ENCODE results near the gene CD2AP. TPM values are rescaled to one million over a fixed set of nuclear protein-coding genes. Genes with fewer than 3 reads are reported as not detected.

The CD2AP gene
- total and polyA plus RNA-seq, 9 of the 15 experiments (the other 6 are each of a cell fraction or from before 2014, with no cell fraction given): 9.4 to 69.7 (median 38.7) TPM

- TF ChIP-seq ILF3 (IDR thresholded peaks at IDR 0.05; ENCODE audit: borderline replicate concordance) (no peak), RCOR1 (IDR thresholded peaks at IDR 0.05; ENCODE audit: borderline replicate concordance in 1 of 2, low read depth in 2 of 2, low read length in 2 of 2) (peak in 1 of 2 experiments; percentile 41; a peak in 1 of 4 replicates), PBX2 (CRISPR knock-in tag; IDR thresholded peaks at IDR 0.05; ENCODE audit: low read depth) (no peak), PBX2 (tag; conservative IDR thresholded peaks at IDR 0.05; ENCODE audit: low read depth) (0 out of 2 replicates have a peak, but pooled peaks have one; percentile 26), DACH1 (IDR thresholded peaks at IDR 0.05; ENCODE audit: partially characterized antibody) (no peak), TBL1XR1 (IDR thresholded peaks at IDR 0.05; ENCODE audit: low read length in 2 of 2) (0 out of 4 replicates have a peak, but pooled peaks of 1 of the 2 experiments have one; percentile 36), NFATC3 (IDR thresholded peaks at IDR 0.05) (0 out of 2 replicates have a peak, but pooled peaks have one; percentile 55), ZNF316 (IDR thresholded peaks at IDR 0.05) (peak; percentile 74), NCOA6 (IDR thresholded peaks at IDR 0.05) (no peak), ARID2 (IDR thresholded peaks at IDR 0.05) (0 out of 2 replicates have a peak, but pooled peaks have one; percentile 24), THRAP3 (IDR thresholded peaks at IDR 0.05; ENCODE audit: borderline replicate concordance) (0 out of 2 replicates have a peak, but pooled peaks have one; percentile 42), EHMT2 (IDR thresholded peaks at IDR 0.05) (peak; percentile 48), EP300 (IDR thresholded peaks at IDR 0.05; ENCODE audit: low read length) (peak; percentile 50; the same call in 1 of the 2 replicates), MCM2 (IDR thresholded peaks at IDR 0.05; ENCODE audit: low read depth) (no peak), NFIC (IDR thresholded peaks at IDR 0.05) (no peak), SAFB (IDR thresholded peaks at IDR 0.05; ENCODE audit: borderline replicate concordance, low read depth, low read length) (no peak), C11orf30 (IDR thresholded peaks at IDR 0.05; ENCODE audit: low read depth) (peak; percentile 74), FOXK2 (conservative IDR thresholded peaks at IDR 0.05 in 1 of 2, IDR thresholded peaks at IDR 0.05 in 1 of 2; ENCODE audit: low read depth in 2 of 2) (0 out of 4 replicates have a peak, but pooled peaks have one; percentile 19 to 21), CBFA2T3 (IDR thresholded peaks at IDR 0.05) (peak; percentile 55), CBX1 (IDR thresholded peaks at IDR 0.05; ENCODE audit: low read depth) (no peak), AFF1 (IDR thresholded peaks at IDR 0.05; ENCODE audit: low read depth in 1 of 2, partially characterized antibody in 2 of 2) (no peak), ZBTB2 (IDR thresholded peaks at IDR 0.05) (peak; percentile 36; the same call in 1 of the 2 replicates)
Observed at GRCh38 chr6:47495954-47496545, 18.5 kb downstream of the CD2AP start (continued).
